Measurements from ENCODE around the gene FOSB.
"Not testable (repeated sequence)": the region's sequence is repeated elsewhere in the genome, so short reads cannot be mapped to it uniquely, and the experiment has no call there.

FOSB gene

DNA sequence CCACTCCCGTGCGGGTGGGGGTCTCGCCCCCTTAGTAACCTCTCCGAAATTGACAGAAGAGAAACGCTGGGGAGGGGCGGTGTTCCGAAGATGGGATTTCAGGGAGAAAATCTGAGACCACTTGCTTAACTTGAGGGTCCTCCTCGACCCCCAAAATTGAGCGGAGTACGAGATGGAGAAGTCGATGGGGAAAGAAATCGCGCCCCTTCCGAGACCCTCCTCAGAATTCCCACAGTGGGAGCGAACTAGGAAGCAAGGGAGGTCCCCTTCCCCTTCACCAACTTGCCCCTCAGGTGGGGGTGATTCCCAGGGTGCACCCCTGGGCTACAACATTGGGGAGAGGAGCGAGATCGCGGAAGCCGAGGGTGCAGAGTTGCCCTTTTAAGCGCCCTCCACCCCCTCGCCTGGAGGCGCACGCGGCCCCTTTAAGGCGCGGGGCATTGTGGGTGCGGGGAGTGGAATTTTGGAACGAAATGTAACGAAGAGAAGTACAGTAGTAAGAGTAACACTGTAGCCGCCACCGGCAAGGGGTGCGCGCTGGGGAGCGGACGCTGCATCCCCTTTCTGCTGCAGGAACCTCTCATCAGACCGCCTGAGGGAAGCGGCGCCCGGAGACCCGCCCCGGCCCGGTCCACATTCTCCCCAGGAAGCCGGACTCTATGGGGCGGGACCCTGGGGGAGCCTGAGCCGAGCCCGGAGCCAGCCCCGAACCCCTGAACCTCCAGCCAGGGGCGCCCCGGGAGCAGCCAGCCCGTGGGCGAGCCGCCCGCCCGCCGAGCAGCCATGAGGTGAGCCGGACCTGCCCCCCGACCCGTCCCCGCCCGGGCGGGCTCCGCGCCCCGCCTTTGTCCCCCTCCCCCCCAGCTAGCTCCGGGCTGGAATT, 39.4 kb downstream of the FOSB start, which contains the start of gene VASP:
Gene VASP, plus strand, starts transcription at position 491 of the 883 bp plus-strand sequence. Its CDS starts 293 bp downstream, at position 784.
- DNase-seq, result peak; percentile 94

DNA sequence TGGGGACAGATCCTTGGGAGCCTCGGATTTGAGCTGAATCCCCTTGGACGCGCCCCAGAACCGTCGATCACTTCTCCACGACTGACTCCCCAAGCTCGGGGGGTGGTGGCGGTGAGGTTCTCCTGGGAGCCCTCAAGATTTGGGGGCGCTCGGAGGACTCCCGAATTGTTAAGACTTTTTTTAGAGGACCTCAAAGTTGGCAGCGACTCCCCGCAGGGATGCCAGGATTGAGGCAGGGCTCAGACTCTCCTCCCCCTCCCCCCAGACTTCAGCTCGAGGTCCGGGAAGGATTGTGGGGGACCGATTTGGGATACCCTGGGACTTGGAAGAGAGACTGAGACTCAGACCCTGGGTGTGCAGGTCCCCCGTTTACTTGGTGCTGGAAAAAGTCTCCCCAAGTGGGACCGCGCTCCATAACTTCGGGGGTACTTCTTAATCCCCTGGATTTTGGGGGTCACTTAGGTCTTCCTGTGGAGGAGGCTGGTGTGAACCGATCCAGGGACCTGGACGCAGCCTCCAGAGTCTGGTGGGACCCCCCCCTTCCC, 40.1 kb downstream of the FOSB start:
- DNase-seq, result no peak

DNA sequence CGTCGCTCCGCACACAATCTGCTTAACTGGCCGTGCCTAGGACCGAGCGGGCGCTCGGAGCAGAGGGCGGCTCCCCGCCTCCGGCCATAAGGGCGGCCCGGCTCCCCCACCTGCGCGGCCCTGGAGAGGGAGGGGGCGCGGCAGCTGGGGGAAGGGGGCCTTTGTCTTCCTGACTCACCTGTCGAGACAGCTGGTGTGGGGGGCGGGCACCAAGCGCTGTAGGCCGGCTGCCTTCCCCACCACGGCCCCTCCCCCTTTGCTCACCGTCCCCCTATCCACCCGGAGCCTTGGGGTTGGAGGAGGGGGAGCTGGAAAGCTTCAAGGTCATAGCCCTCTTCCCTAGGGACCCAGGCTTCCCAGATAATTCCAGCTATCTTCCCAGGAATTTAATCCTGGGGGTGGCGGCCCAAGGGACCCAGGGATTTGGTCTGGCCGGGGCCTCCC, 40.6 kb downstream of the FOSB start:
- peak; percentile 52 for DNase-seq

DNA sequence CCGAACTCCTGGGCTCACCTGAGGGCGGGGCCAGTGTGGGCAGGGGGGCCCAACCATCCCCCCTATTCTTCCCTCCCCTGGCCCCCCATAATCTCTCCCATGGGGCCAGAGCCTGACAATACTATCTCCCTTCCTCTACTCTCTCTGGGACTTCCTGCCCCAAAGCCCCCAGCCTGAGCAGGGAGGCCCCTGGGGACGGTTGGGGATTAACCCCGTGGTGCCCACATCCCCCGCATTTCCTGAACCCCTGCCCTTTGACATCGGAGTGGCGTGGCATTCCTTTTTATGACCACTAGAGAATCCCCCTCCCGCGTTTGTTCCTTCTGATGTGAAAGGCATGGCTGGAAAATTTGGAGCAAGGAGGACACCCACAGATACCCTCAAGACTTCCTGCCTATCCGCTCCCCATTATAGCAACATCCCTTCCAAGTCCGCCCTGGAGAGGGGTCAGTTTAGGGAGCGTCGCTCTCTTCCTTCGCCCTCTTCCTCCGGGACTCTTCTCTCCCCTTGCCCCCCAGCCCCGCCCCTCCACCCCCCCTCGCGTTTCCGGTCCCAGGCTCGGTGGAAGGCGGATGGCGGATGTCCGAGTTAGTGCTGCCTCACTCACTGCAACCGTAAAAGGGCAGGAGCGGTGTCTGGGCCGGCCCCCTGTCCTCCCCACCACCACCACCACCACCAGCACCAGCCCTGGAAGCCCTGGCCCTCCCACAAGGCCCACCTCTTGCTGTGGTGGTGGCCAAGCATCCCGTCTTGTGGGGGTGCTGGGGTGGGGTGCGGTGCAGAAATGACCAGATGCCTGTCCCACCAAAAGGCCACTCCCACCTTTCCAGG, 41.3 kb downstream of the FOSB start:
- peak; percentile 78 for DNase-seq

GRCh38 chr19:45509692-45510015, 41.9 kb downstream of the FOSB start:
- no peak for DNase-seq

GRCh38 chr19:45510352-45510751, 42.6 kb downstream of the FOSB start:
- DNase-seq, result not testable (repeated sequence)

- no peak for DNase-seq
Measured at GRCh38 chr19:45511074-45511473, 43.3 kb downstream of the FOSB start.

GRCh38 chr19:45512881-45513483, 45.2 kb downstream of the FOSB start:
- DNase-seq, result no peak

DNA sequence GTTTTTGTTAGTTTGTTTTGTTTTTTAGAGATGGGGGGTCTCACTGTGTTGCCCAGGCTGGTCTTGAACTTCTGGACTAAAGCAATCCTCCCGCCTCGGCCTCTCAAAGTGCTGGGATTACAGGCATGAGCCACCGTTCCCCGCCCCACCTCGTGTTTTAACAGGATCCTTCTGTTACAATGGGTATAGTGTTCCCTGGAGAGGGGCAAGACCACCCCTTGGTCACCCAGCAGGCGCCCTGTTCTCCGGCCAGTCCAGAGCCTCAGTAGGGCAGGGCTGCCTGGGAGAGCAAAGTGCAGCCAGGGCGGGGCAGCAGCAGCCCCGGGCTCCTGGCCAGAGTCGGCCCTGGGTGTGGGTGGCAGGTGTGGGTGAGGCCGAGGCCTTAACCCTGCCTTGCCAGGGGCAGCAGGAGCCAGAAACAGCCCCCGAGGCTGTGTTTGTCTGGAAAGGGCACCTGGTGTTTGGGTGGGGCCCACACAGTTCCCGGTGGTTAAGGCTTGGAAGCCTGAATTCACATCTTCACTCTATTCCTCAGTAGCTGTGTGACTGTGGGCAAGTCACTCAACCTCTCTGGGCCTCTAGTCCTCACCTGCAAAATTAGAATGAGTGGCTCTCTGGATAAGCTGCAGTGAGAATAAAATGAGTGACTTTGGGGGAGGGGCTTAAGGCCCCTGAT, 46.7 kb downstream of the FOSB start:
- DNase-seq, result no peak

DNA sequence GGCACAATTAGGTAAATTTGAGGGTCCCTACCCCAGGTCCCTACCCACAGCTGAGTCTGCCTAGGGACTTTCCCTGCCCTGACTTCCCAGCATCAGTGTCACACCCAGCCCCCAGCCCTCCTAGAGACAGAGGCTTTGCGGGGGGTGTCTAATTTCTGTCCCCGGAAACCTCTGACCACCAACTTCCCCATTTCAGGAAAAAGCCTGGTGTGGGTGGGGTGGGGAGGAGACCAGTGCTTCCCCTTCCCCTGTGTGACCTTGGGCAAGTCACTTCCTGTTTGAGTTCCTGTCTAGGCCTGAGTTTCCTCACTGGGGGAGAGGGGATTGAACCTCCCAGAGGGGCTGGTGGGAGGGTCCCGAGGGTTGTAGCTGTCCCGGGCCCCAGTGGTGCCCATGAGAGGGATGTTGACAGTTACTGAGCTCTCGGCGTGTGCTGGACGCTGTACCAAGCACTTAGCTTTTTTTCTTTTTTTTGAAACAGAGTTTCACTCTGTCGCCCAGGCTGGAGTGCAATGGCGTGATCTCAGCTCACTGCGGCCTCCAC, 47.4 kb downstream of the FOSB start:
- peak; percentile 72 for DNase-seq

- DNase-seq, result no peak
Measured at GRCh38 chr19:45515807-45516401, 48.1 kb downstream of the FOSB start.

DNA sequence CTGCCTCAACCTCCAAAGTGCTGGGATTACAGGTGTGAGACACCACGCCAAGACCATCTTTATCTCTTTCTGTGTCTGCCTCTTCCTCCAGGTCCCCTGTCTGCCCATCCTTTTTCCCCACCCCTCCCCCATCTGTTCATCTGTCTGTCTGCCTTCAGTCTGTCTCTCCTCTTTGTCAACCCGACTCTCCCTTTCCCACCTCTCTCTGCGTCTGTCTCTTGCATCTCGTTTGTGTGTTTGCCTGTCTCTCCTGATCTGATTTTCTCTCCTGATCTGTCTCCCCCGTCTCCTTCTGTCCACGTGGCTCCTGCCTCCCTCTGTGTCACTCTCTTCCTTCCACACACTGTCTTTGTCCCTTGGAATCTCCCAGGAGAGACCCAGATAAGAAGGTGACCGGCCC, 49.4 kb downstream of the FOSB start:
- no peak for DNase-seq

- DNase-seq, result no peak
Measured at GRCh38 chr19:45517641-45518468, 50.1 kb downstream of the FOSB start.

GRCh38 chr19:45518469-45518826, 50.7 kb downstream of the FOSB start:
- no peak for DNase-seq

- DNase-seq, result no peak
Measured at GRCh38 chr19:45522010-45522941, 54.5 kb downstream of the FOSB start.

DNA sequence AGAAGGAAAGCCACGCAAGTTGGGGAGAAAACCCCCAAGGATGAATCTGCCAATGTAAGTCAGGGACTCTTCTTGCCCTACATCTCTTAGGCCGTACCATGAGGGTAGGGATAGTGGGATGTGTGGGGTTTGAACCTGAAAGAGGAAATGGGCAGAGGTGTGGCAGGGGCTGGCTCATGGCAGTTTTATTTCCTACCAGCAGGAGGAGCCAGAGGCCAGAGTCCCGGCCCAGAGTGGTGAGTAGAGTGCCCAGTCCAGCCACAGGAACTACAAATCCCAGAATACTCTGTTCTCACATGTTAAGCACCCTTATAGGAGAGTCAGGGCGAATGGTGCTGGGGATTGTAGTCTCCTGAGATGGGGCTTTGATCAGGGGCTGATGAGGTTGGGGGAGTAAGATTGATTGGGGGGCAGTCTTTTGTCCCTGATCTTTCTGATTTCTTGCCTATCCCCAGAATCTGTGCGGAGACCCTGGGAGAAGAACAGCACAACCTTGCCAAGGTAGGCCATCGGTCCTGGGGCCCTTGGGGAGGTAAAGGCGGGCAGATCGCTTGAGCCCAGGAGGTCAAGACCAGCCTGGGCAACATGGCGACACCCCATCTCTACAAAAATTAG, 56.0 kb downstream of the FOSB start:
- DNase-seq, result peak; percentile 89

DNA sequence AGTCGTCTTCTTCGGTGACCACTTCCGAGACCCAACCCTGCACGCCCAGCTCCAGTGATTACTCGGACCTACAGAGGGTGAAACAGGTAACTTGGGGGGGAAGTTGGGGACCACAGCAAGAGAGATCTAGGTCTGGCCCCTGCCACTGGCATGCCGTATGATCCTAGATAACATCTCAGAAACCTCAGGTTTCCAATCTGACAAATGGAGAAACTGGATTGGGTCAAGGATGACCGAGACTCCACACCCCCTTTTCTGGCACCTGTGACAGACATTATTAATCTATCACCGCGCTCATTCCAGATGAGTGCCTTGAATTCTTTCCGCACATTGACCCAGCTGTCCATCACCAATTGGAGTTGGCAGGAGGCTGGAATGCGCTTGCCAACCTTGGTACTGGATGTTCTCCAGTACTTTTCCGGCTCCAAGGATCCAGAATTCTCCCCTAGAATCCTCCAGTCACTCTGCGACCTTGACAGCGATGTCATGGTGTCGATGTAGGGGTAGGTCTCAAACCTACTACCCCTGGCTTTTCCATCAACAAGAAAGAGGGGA, 56.9 kb downstream of the FOSB start:
- no peak for DNase-seq
